ENCODE results near the gene IKZF1.

DNA sequence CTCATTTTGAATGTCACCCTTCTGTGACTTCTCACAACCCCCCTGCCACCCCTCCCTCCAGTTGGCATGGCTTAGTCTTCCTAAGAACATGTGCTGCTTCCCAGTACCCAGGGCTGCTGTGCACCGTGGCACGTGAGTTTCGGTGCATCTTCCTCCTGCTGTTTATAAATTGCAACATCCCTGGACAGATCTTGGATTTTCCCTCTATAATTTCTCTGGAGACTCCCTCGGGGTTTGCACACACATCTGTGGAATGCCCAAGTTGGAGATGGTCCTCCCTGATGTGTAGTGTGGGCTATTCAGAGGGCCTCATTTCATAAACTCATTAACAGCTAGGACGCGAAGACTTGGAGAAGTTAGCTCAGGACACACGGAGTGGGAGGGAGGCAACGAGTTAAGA is 52.9 kb downstream of the IKZF1 start:
- TF ChIP-seq, protein P1, sequence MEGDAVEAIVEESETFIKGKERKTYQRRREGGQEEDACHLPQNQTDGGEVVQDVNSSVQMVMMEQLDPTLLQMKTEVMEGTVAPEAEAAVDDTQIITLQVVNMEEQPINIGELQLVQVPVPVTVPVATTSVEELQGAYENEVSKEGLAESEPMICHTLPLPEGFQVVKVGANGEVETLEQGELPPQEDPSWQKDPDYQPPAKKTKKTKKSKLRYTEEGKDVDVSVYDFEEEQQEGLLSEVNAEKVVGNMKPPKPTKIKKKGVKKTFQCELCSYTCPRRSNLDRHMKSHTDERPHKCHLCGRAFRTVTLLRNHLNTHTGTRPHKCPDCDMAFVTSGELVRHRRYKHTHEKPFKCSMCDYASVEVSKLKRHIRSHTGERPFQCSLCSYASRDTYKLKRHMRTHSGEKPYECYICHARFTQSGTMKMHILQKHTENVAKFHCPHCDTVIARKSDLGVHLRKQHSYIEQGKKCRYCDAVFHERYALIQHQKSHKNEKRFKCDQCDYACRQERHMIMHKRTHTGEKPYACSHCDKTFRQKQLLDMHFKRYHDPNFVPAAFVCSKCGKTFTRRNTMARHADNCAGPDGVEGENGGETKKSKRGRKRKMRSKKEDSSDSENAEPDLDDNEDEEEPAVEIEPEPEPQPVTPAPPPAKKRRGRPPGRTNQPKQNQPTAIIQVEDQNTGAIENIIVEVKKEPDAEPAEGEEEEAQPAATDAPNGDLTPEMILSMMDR (IDR thresholded peaks at IDR 0.05), result no peak
- TF ChIP-seq POLR2A (IDR thresholded peaks at IDR 0.05), result no peak

All from right lobe of liver (tissue), 4 donors.